H9 (cell line): ENCODE results near the gene NEDD4L. TPM values are rescaled to one million over a fixed set of nuclear protein-coding genes. Genes with fewer than 3 reads are reported as not detected.

Experiments used
- DNase-seq: peaks from one replicate; pipeline ENCODE4 v3.0.0-alpha.2; 2017
- H2AFZ ChIP-seq: one replicate; pipeline ENCODE4 v1.6.1; 2013; ENCODE audit warnings: mild to moderate bottlenecking, low read length, control low read depth, moderate library complexity
- H2AK5ac ChIP-seq: 2 replicates; pipeline ENCODE4 v1.6.1; 2013; ENCODE audit warnings: low read length, control low read depth, mixed read lengths; ENCODE audit not compliant: insufficient read length
- H2BK120ac ChIP-seq: one replicate; pipeline ENCODE4 v1.6.1; 2013; ENCODE audit warnings: low read depth, mild to moderate bottlenecking, low read length, control low read depth, inconsistent platforms; ENCODE audit not compliant: poor library complexity, severe bottlenecking
- H2BK12ac ChIP-seq: 2 replicates; pipeline ENCODE4 v1.6.1; 2013; ENCODE audit warnings: low read length, control low read depth, mixed read lengths, low read depth; ENCODE audit not compliant: insufficient read length
- H2BK15ac ChIP-seq: 2 replicates; pipeline ENCODE4 v1.6.1; 2013; ENCODE audit warnings: low read depth, low read length, control low read depth
- H2BK20ac ChIP-seq: one replicate; pipeline ENCODE4 v1.6.1; 2013; ENCODE audit warnings: low read depth, mild to moderate bottlenecking, low read length, control low read depth, inconsistent platforms; ENCODE audit not compliant: poor library complexity, severe bottlenecking
- H2BK5ac ChIP-seq: 2 replicates; pipeline ENCODE4 v1.6.1; 2013; ENCODE audit warnings: low read length, control low read depth, mixed read lengths; ENCODE audit not compliant: insufficient read length
- H3K14ac ChIP-seq: 2 replicates; pipeline ENCODE4 v1.6.1; 2013; ENCODE audit warnings: low read length, control low read depth; ENCODE audit not compliant: insufficient read depth
- H3K18ac ChIP-seq: 2 replicates; pipeline ENCODE4 v1.6.1; 2013; ENCODE audit warnings: low read depth, mild to moderate bottlenecking, mixed read lengths, low read length, control low read depth; ENCODE audit not compliant: insufficient read length
- H3K23ac ChIP-seq: 2 replicates; pipeline ENCODE4 v1.6.1; 2013; ENCODE audit warnings: low read length, control low read depth, mixed read lengths, low read depth; ENCODE audit not compliant: insufficient read length
- H3K23me2 ChIP-seq: 2 replicates; pipeline ENCODE4 v1.6.1; 2013; ENCODE audit warnings: low read depth, mild to moderate bottlenecking, mixed read lengths, low read length, control low read depth; ENCODE audit not compliant: insufficient read length, poor library complexity, severe bottlenecking
- H3K27ac ChIP-seq: 2 replicates; pipeline ENCODE4 v1.5.1; 2013; ENCODE audit warnings: low read length, control low read depth, mixed read lengths, low read depth; ENCODE audit not compliant: insufficient read length
- H3K27me3 ChIP-seq: 2 replicates; pipeline ENCODE4 v1.6.1; 2013; ENCODE audit warnings: low read length, control low read depth, inconsistent platforms; ENCODE audit not compliant: insufficient read depth
- H3K4ac ChIP-seq: 2 replicates; pipeline ENCODE4 v1.6.1; 2013; ENCODE audit warnings: low read depth, mild to moderate bottlenecking, control low read depth, inconsistent platforms, low read length, moderate library complexity
- H3K4me1 ChIP-seq: 2 replicates; pipeline ENCODE4 v1.6.1; 2013; ENCODE audit warnings: low read length, control low read depth, inconsistent platforms; ENCODE audit not compliant: insufficient read depth
- H3K4me2 ChIP-seq: 2 replicates; pipeline ENCODE4 v1.6.1; 2013; ENCODE audit warnings: low read length, control low read depth, mixed read lengths; ENCODE audit not compliant: insufficient read length, insufficient read depth
- H3K56ac ChIP-seq: 2 replicates; pipeline ENCODE4 v1.6.1; 2013; ENCODE audit warnings: low read depth, mild to moderate bottlenecking, mixed read lengths, low read length, control low read depth; ENCODE audit not compliant: insufficient read length
- H3K79me1 ChIP-seq: 2 replicates; pipeline ENCODE4 v1.6.1; 2013; ENCODE audit warnings: low read depth, mild to moderate bottlenecking, moderate library complexity, low read length, control low read depth, inconsistent platforms; ENCODE audit not compliant: insufficient read depth, poor library complexity, severe bottlenecking
- H3K79me2 ChIP-seq: 2 replicates; pipeline ENCODE4 v1.6.1; 2013; ENCODE audit warnings: low read length, control low read depth, inconsistent platforms; ENCODE audit not compliant: insufficient read depth
- H3K9ac ChIP-seq: 2 replicates; pipeline ENCODE4 v1.6.1; 2013; ENCODE audit warnings: low read length, control low read depth, mixed read lengths; ENCODE audit not compliant: insufficient read length; ENCODE audit errors: extremely low read depth
- H3K9me3 ChIP-seq: one replicate; pipeline ENCODE4 v1.6.1; 2013; ENCODE audit warnings: low read depth, low read length, inconsistent platforms; ENCODE audit not compliant: control insufficient read depth
- H3T11ph ChIP-seq: one replicate; pipeline ENCODE4 v1.6.1; 2013; ENCODE audit warnings: mild to moderate bottlenecking, low read length, control low read depth, inconsistent platforms
- H4K20me1 ChIP-seq: one replicate; pipeline ENCODE4 v1.6.1; 2013; ENCODE audit not compliant: control insufficient read depth, insufficient read length, insufficient read depth
- H4K5ac ChIP-seq: 2 replicates; pipeline ENCODE4 v1.6.1; 2013; ENCODE audit warnings: low read depth, mild to moderate bottlenecking, mixed read lengths, low read length, control low read depth; ENCODE audit not compliant: insufficient read length
- H4K8ac ChIP-seq: replicated peaks from 2 replicates; pipeline ENCODE4 v1.6.1; 2013; ENCODE audit warnings: low read length, control low read depth, mixed read lengths, low read depth; ENCODE audit not compliant: insufficient read length
- H4K91ac ChIP-seq: 2 replicates; pipeline ENCODE4 v1.6.1; 2013; ENCODE audit warnings: low read depth, mild to moderate bottlenecking, moderate library complexity, mixed read lengths, low read length, control low read depth; ENCODE audit not compliant: insufficient read length
- H3K27ac Mint-ChIP-seq, 3 experiments: 2 replicates in 2 of 3; 3 replicates in 1 of 3; pipeline ENCODE4 v1.8.0; 2020 to 2021; ENCODE audit warnings: mixed read lengths in 3 of 3, mild to moderate bottlenecking in 1 of 3, moderate library complexity in 1 of 3
- H3K27me3 Mint-ChIP-seq: 2 replicates; pipeline ENCODE4 v1.8.0; 2021; ENCODE audit warnings: low read depth, mild to moderate bottlenecking, moderate library complexity, mixed read lengths
- H3K36me3 Mint-ChIP-seq, 3 experiments: 2 replicates in 2 of 3; 3 replicates in 1 of 3; pipeline ENCODE4 v1.8.0; 2020 to 2021; ENCODE audit warnings: low read depth in 3 of 3, mixed read lengths in 3 of 3; ENCODE audit not compliant: insufficient read depth in 1 of 3
- H3K4me1 Mint-ChIP-seq, 2 experiments: 2 replicates each; pipeline ENCODE4 v1.8.0; 2020; ENCODE audit warnings: mixed read lengths in 2 of 2
- H3K4me3 Mint-ChIP-seq, 2 experiments: 2 replicates in 1 of 2; 3 replicates in 1 of 2; pipeline ENCODE4 v1.8.0; 2020 to 2021; ENCODE audit warnings: mild to moderate bottlenecking in 2 of 2, mixed read lengths in 2 of 2, moderate library complexity in 1 of 2
- H3K9me3 Mint-ChIP-seq, 2 experiments: 2 replicates in 1 of 2; 3 replicates in 1 of 2; pipeline ENCODE4 v1.8.0; 2020; ENCODE audit warnings: mild to moderate bottlenecking in 2 of 2, mixed read lengths in 2 of 2, moderate library complexity in 1 of 2
- CTCF ChIP-seq: fragments of 200-600 bp; sonication (generic); conservative IDR thresholded peaks from 3 replicates; pipeline ENCODE4 v1.8.0; 2021; ENCODE audit warnings: antibody characterized with exemption, mild to moderate bottlenecking
- WGBS: extraction: QIAGEN DNeasy Blood & Tissue Kit; methylation state at CpG from one replicate; pipeline ENCODE4 v1.1.7; 2013; ENCODE audit warnings: missing lambda C conversion rate, low lambda C conversion rate, mixed read lengths; ENCODE audit not compliant: insufficient read length; ENCODE audit errors: extremely low coverage; 5-methylcytosine and 5-hydroxymethylcytosine counted together
- total RNA-seq: library from RNA; stranded (reverse); gene quantifications from 2 replicates; pipeline ENCODE4 v1.2.1, GENCODE V29; 2021

NEDD4L gene
- total RNA-seq, 1 experiment from 2014 or later, result 76.3 TPM

GRCh38 chr18:58297198-58297597 is 253.2 kb downstream of the NEDD4L start:
- no peak for DNase-seq
- no peak for TF ChIP-seq CTCF
- Histone ChIP-seq H3K23ac (no peak overlapping the region), H2AK5ac (no peak overlapping the region), H2AFZ (no peak overlapping the region), H3K4me1 (no peaks in the 10 kb centered on the region), H3K27me3 (no peaks in the 10 kb centered on the region), H3K79me1 (no peaks in the 10 kb centered on the region), H3K18ac (no peak overlapping the region), H3K9ac (no peak overlapping the region), H3K9me3 (no peaks in the 10 kb centered on the region), H3K4ac (no peak overlapping the region), H4K5ac (no peak overlapping the region), H3K23me2 (no peaks in the 10 kb centered on the region), H3K79me2 (0 out of 2 replicates have a peak, but pooled peaks cover 3% of the 10 kb centered on the region), H2BK20ac (no peak overlapping the region), H3K4me2 (no peak overlapping the region), H3T11ph (no peak overlapping the region), H3K56ac (no peak overlapping the region), H2BK12ac (no peak overlapping the region), H2BK15ac (no peak overlapping the region), H3K27ac (no peak overlapping the region), H4K91ac (no peak overlapping the region), H4K20me1 (no peaks in the 10 kb centered on the region), H2BK5ac (no peak overlapping the region), H2BK120ac (no peak overlapping the region), H3K14ac (no peak overlapping the region), H4K8ac (no peak overlapping the region)
- no CpG with 5 or more reads among the region's 4 CpGs for WGBS
- Mint-ChIP-seq H3K9me3 (no peaks in the 10 kb centered on the region), H3K4me1 (peaks cover 0 to 5% of the 10 kb centered on the region in 2 experiments; a peak in 1 of 4 replicates), H3K27ac (no peak overlapping the region; a peak in 1 of 7 replicates), H3K36me3 (0 out of 7 replicates have a peak, but pooled peaks cover 0 to 1% (median 0%) of the 10 kb centered on the region in 3 experiments), H3K27me3 (no peaks in the 10 kb centered on the region), H3K4me3 (no peak overlapping the region)
